Effector memory CD4-positive, alpha-beta T cell (primary cell): ENCODE data around the gene BAHCC1.

Source experiments
- DNase-seq, 3 donors: peaks; one replicate each; pipeline ENCODE4 v3.0.0-alpha.2; 2020
- H3K27ac ChIP-seq: 2 replicates; pipeline ENCODE4 v1.7.0; 2013; ENCODE audit warnings: mild to moderate bottlenecking, low read length, moderate library complexity; ENCODE audit not compliant: insufficient read depth, poor library complexity, severe bottlenecking
- H3K27me3 ChIP-seq: replicated peaks from 2 replicates; pipeline ENCODE4 v1.7.0; 2013; ENCODE audit warnings: mild to moderate bottlenecking, low read length; ENCODE audit not compliant: insufficient read depth, control insufficient read depth, poor library complexity, severe bottlenecking
- H3K36me3 ChIP-seq: 2 replicates; pipeline ENCODE4 v1.7.0; 2013; ENCODE audit warnings: mild to moderate bottlenecking, low read length, moderate library complexity; ENCODE audit not compliant: control insufficient read depth, insufficient read depth
- H3K4me1 ChIP-seq: 2 replicates; pipeline ENCODE4 v1.7.0; 2013; ENCODE audit warnings: low read length, mild to moderate bottlenecking; ENCODE audit not compliant: control insufficient read depth, insufficient read depth, poor library complexity, severe bottlenecking
- H3K4me3 ChIP-seq: 2 replicates; pipeline ENCODE4 v1.7.0; 2013; ENCODE audit warnings: low read length, low read depth, mild to moderate bottlenecking; ENCODE audit not compliant: insufficient read depth, poor library complexity, severe bottlenecking
- H3K9me3 ChIP-seq: 2 replicates; pipeline ENCODE4 v1.7.0; 2013; ENCODE audit warnings: mild to moderate bottlenecking, low read length, moderate library complexity; ENCODE audit not compliant: control insufficient read depth

Gene BAHCC1

GRCh38 chr17:81387100-81388090, 7.9 kb upstream of the BAHCC1 start:
- H3K4me1 ChIP-seq, result peaks cover 5% of the 10 kb centered on the region
- peaks cover 40% of the 10 kb centered on the region for H3K27me3 ChIP-seq
- DNase-seq, result no peak
- peak overlapping the region; percentile 62 for H3K4me3 ChIP-seq
- no peaks in the 10 kb centered on the region for H3K9me3 ChIP-seq
- no peak overlapping the region for H3K27ac ChIP-seq
- no peaks in the 10 kb centered on the region for H3K36me3 ChIP-seq

- peaks cover 46% of the 10 kb centered on the region for H3K27me3 ChIP-seq
- no peak overlapping the region for H3K27ac ChIP-seq
- H3K9me3 ChIP-seq, result no peaks in the 10 kb centered on the region
- no peak for DNase-seq
- H3K4me3 ChIP-seq, result no peak overlapping the region
- H3K36me3 ChIP-seq, result no peaks in the 10 kb centered on the region
- H3K4me1 ChIP-seq, result peaks cover 6% of the 10 kb centered on the region
Observed at GRCh38 chr17:81388091-81388611, 7.1 kb upstream of the BAHCC1 start.

GRCh38 chr17:81388612-81389367, 6.5 kb upstream of the BAHCC1 start:
- Histone ChIP-seq H3K4me1 (peaks cover 10% of the 10 kb centered on the region), H3K4me3 (no peak overlapping the region), H3K36me3 (no peaks in the 10 kb centered on the region), H3K9me3 (no peaks in the 10 kb centered on the region), H3K27ac (no peak overlapping the region), H3K27me3 (peaks cover 51% of the 10 kb centered on the region)
- no peak for DNase-seq

GRCh38 chr17:81389585-81389984, 5.7 kb upstream of the BAHCC1 start:
- no peak for DNase-seq
- H3K9me3 ChIP-seq, result no peaks in the 10 kb centered on the region
- H3K36me3 ChIP-seq, result no peaks in the 10 kb centered on the region
- H3K4me1 ChIP-seq, result peaks cover 17% of the 10 kb centered on the region
- peaks cover 55% of the 10 kb centered on the region for H3K27me3 ChIP-seq
- no peak overlapping the region for H3K4me3 ChIP-seq
- no peak overlapping the region for H3K27ac ChIP-seq

- H3K27me3 ChIP-seq, result peaks cover 60% of the 10 kb centered on the region
- no peak overlapping the region for H3K27ac ChIP-seq
- peaks cover 24% of the 10 kb centered on the region for H3K4me1 ChIP-seq
Observed at GRCh38 chr17:81390029-81390872, 5.0 kb upstream of the BAHCC1 start.

GRCh38 chr17:81390873-81391255, 4.4 kb upstream of the BAHCC1 start:
- H3K4me1 ChIP-seq, result peaks cover 29% of the 10 kb centered on the region
- DNase-seq, result no peak
- H3K27ac ChIP-seq, result no peak overlapping the region
- H3K9me3 ChIP-seq, result no peaks in the 10 kb centered on the region
- H3K36me3 ChIP-seq, result no peaks in the 10 kb centered on the region
- H3K4me3 ChIP-seq, result no peak overlapping the region
- peaks cover 59% of the 10 kb centered on the region for H3K27me3 ChIP-seq

More at GRCh38 chr17:81390029-81390872, 5.0 kb upstream of the BAHCC1 start:
- no peak for DNase-seq
- no peaks in the 10 kb centered on the region for H3K9me3 ChIP-seq
- no peak overlapping the region for H3K4me3 ChIP-seq
- H3K36me3 ChIP-seq, result no peaks in the 10 kb centered on the region

GRCh38 chr17:81391293-81391935, 3.8 kb upstream of the BAHCC1 start:
- Histone ChIP-seq H3K27ac (no peak overlapping the region), H3K27me3 (peaks cover 59% of the 10 kb centered on the region), H3K4me1 (peaks cover 35% of the 10 kb centered on the region), H3K9me3 (no peaks in the 10 kb centered on the region), H3K36me3 (no peaks in the 10 kb centered on the region), H3K4me3 (no peak overlapping the region)
- DNase-seq, result no peak

GRCh38 chr17:81391936-81392908, 3.0 kb upstream of the BAHCC1 start:
- Histone ChIP-seq H3K4me1 (peaks cover 43% of the 10 kb centered on the region), H3K27me3 (peaks cover 60% of the 10 kb centered on the region), H3K9me3 (no peaks in the 10 kb centered on the region), H3K36me3 (no peaks in the 10 kb centered on the region), H3K27ac (no peak overlapping the region), H3K4me3 (no peak overlapping the region)
- DNase-seq, result no peak
